Glutamatergic neuron (in vitro differentiated cells): ENCODE data around the gene FAM83E. TPM values are rescaled to one million over a fixed set of nuclear protein-coding genes. Genes with fewer than 3 reads are reported as not detected.
"Not testable (repeated sequence)": the region's sequence is repeated elsewhere in the genome, so short reads cannot be mapped to it uniquely, and the experiment has no call there.

Source experiments
- DNase-seq: peaks from one replicate; pipeline ENCODE4 v3.0.0; 2022
- H3K27ac Mint-ChIP-seq: one replicate; pipeline ENCODE4 v1.8.0; 2020; ENCODE audit warnings: mild to moderate bottlenecking, mixed read lengths, inconsistent platforms; ENCODE audit not compliant: unreplicated experiment
- H3K27me3 Mint-ChIP-seq: one replicate; pipeline ENCODE4 v1.8.0; 2020; ENCODE audit warnings: mild to moderate bottlenecking, moderate library complexity, mixed read lengths, inconsistent platforms; ENCODE audit not compliant: unreplicated experiment
- H3K36me3 Mint-ChIP-seq: one replicate; pipeline ENCODE4 v1.8.0; 2020; ENCODE audit warnings: mild to moderate bottlenecking, mixed read lengths, inconsistent platforms; ENCODE audit not compliant: unreplicated experiment
- H3K4me1 Mint-ChIP-seq: one replicate; pipeline ENCODE4 v1.8.0; 2020; ENCODE audit warnings: mild to moderate bottlenecking, low read depth, mixed read lengths, inconsistent platforms; ENCODE audit not compliant: unreplicated experiment
- H3K4me3 Mint-ChIP-seq: one replicate; pipeline ENCODE4 v1.8.0; 2020; ENCODE audit warnings: mild to moderate bottlenecking, mixed read lengths, inconsistent platforms; ENCODE audit not compliant: unreplicated experiment
- H3K9me3 Mint-ChIP-seq: one replicate; pipeline ENCODE4 v1.8.0; 2020; ENCODE audit warnings: mild to moderate bottlenecking, moderate library complexity, mixed read lengths, inconsistent platforms; ENCODE audit not compliant: unreplicated experiment
- total RNA-seq: library from RNA; stranded (reverse); fragmentation: NEBNext Ultra II Directional; extraction: Animal tissue kit (Norgen Biotek cat#: 25700); gene quantifications from one replicate; pipeline ENCODE4 v1.2.1, GENCODE V29; 2021; ENCODE audit not compliant: unreplicated experiment
- TF ChIP-seq, protein P1 (sequence below): fragments of 200-600 bp; sonication (generic); IDR thresholded peaks from one replicate; pipeline ENCODE4 v1.5.0; 2021; ENCODE audit not compliant: partially characterized antibody, unreplicated experiment

FAM83E gene
- total RNA-seq, 1 donor from 2014 or later, result 1.5 TPM

DNA sequence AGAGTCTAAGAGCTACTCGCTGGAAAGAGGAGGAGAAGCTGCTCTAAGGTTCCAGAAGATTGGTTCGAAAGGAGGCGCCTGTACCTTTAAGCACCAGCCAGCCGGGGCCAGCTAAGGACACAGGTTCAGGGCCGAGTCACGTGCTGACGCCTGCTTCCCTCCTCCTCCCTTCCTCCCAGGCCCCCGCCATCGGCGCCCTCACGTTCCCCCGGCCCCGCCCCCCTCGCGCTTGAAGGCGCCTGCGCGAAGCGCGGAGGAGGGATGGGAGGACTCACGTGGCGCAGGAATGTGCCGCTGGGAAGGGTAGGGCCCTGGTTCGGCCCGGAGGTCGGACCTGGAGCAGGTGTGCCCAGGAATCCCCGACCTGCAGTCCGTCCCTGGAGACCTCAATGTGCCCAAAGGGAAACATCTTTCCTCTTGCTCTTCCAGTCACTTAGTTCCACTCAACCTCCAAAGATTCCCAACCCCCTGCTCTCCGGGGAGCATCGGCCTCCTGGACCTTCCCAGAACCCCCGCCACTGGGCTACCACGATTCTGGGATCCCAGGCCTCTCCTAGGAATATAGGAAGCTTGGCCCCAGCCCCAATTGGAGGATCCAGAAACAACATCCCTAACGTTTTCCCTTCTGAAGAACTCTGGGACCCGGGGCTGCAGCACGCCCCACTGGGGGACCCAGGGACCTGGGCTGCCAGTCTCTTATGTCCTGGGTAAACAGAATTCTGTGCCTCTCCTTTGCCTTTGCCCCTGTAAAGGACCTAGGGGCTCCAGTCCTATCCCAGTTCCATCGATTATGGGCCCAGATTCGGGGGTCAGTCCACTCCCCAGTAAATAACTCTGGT, 19.8 kb upstream of the FAM83E start:
- DNase-seq, result peak; percentile 94
- Mint-ChIP-seq H3K27ac (peak overlapping the region; percentile 22), H3K36me3 (peaks cover 4% of the 10 kb centered on the region), H3K27me3 (peaks cover 12% of the 10 kb centered on the region), H3K4me3 (peak overlapping the region; percentile 72), H3K4me1 (peaks cover 15% of the 10 kb centered on the region), H3K9me3 (peaks cover 6% of the 10 kb centered on the region)
- TF ChIP-seq, protein P1, sequence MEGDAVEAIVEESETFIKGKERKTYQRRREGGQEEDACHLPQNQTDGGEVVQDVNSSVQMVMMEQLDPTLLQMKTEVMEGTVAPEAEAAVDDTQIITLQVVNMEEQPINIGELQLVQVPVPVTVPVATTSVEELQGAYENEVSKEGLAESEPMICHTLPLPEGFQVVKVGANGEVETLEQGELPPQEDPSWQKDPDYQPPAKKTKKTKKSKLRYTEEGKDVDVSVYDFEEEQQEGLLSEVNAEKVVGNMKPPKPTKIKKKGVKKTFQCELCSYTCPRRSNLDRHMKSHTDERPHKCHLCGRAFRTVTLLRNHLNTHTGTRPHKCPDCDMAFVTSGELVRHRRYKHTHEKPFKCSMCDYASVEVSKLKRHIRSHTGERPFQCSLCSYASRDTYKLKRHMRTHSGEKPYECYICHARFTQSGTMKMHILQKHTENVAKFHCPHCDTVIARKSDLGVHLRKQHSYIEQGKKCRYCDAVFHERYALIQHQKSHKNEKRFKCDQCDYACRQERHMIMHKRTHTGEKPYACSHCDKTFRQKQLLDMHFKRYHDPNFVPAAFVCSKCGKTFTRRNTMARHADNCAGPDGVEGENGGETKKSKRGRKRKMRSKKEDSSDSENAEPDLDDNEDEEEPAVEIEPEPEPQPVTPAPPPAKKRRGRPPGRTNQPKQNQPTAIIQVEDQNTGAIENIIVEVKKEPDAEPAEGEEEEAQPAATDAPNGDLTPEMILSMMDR, result no peak

DNA sequence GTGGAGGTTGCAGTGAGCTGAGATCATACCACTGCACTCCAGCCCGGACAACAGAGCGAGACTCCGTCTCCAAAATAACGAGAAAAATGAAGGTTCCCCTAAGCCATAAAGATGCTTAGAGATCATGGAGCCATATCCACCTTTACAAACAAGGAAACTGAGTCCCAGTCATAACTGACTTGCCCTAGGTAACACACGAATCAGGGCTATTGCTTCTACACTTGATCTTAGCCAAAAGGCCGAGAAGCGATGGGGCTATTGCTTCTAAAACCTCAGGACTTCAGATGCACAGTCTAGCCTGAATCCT, 19.1 kb upstream of the FAM83E start:
- peaks cover 6% of the 10 kb centered on the region for H3K9me3 Mint-ChIP-seq
- peaks cover 15% of the 10 kb centered on the region for H3K4me1 Mint-ChIP-seq
- DNase-seq, result no peak
- peaks cover 4% of the 10 kb centered on the region for H3K36me3 Mint-ChIP-seq
- TF ChIP-seq, protein P1, result no peak
- peaks cover 10% of the 10 kb centered on the region for H3K27me3 Mint-ChIP-seq
- H3K4me3 Mint-ChIP-seq, result peak overlapping the region; percentile 65
- H3K27ac Mint-ChIP-seq, result peak overlapping the region; percentile 22

DNA sequence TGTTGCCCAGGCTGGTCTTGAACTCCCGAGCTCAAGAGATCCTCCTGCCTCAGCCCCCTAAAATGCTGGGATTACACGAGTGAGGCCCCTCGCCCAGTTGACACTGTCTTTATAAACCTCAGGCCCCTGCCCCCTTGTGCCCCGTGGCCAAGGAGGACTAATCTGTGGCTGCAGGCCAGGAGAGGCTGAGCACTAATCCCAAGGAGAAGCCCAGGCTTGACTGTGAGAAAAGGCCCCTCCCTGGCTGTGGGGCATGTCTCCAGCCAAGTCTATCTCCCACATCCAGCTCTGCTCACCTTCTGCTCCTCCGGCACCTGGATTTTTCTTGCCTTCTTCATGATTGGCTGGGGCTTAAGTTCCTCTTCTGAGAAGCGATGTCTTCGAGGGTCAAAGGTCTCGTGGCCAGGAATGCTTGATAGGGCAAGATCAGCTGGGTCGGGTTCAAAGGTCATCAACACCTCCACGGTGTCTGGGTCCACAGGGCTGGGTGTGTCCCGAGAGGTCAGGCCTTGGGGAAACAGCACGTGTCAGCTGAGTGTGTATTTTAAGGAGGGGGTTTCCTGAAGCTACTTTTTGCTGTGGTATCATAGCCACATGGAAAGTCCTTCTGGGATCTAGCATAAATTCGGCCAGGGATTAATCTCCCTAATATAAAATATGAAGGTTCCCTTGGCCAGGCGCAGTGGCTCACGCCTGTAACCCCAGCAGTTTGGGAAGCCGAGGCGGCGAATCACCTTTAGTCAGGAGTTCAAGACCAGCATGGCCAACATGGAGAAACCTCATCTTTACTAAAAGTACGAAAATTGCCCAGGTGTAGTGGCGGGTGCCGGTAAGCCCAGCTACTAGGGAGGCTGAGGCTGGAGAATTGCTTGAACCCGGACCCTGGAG, 18.5 kb upstream of the FAM83E start:
- Mint-ChIP-seq H3K27me3 (peaks cover 9% of the 10 kb centered on the region), H3K4me3 (peak overlapping the region; percentile 63), H3K36me3 (peaks cover under 1% of the 10 kb centered on the region), H3K9me3 (peaks cover 4% of the 10 kb centered on the region), H3K27ac (peak overlapping the region; percentile 52), H3K4me1 (peaks cover 12% of the 10 kb centered on the region)
- DNase-seq, result no peak
- TF ChIP-seq, protein P1, result no peak

DNA sequence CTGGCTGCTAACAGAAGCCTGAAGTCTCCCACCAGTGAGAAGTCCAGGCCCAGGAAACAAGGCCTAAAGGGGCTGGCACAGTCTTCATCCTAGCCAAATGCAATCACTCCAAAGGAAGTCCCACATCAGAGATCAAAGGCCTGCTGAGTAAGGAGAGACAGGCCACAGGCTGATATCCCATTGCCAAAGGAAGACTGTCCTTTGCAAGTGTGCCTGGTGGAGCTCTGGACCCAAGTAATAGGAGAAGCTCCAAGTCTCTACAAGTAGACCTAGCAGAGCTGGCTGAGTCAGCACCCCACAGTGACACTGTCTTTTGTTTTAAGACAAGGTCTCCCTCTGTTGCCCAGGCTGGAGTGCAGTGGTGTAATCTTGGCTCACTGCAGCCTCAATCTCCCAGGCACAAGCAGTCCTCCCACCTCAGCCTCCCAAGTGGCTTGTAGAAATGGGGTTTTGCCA, 17.8 kb upstream of the FAM83E start:
- TF ChIP-seq, protein P1, result no peak
- peaks cover 11% of the 10 kb centered on the region for H3K4me1 Mint-ChIP-seq
- H3K9me3 Mint-ChIP-seq, result peaks cover 4% of the 10 kb centered on the region
- H3K27ac Mint-ChIP-seq, result peak overlapping the region; percentile 20
- no peak for DNase-seq
- peak overlapping the region; percentile 25 for H3K4me3 Mint-ChIP-seq
- H3K27me3 Mint-ChIP-seq, result peaks cover 5% of the 10 kb centered on the region
- no peaks in the 10 kb centered on the region for H3K36me3 Mint-ChIP-seq

DNA sequence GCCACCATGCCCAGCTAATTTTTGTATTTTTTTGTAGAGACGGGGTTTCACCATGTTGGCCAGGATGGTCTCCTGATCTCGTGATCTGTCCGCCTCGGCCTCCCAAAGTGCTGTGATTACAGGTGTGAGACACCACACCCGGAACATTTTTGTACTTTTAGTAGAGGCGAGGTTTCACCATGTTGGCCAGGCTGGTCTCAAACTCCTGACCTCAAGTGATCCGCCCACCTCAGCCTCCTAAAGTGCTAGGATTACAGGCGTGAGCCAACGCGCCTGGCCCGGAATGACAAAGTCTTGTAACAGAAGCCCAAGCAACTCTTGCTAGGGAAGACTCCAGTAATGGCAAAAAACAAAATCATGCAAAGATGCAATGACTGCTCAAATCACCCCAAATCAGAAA, 17.4 kb upstream of the FAM83E start:
- not testable (repeated sequence) for H3K27me3 Mint-ChIP-seq, DNase-seq, H3K36me3 Mint-ChIP-seq, H3K9me3 Mint-ChIP-seq
- H3K27ac Mint-ChIP-seq, result peak overlapping the region; percentile 20
- H3K4me3 Mint-ChIP-seq, result peak overlapping the region; percentile 25
- peaks cover 11% of the 10 kb centered on the region for H3K4me1 Mint-ChIP-seq
